GM21526 (cell line): ENCODE measurements around the gene CALML3.
"Not testable (repeated sequence)": the region's sequence is repeated elsewhere in the genome, so short reads cannot be mapped to it uniquely, and the experiment has no call there.

Experiments
- ATAC-seq: cut with Tn5 transposase; IDR thresholded peaks from one replicate; pipeline ENCODE4 v1.9.1; 2021; ENCODE audit warnings: moderate library complexity; ENCODE audit not compliant: unreplicated experiment, low FRiP score

CALML3 gene

GRCh38 chr10:5551531-5552375 lies 27.0 kb downstream of the CALML3 start:
- ATAC-seq: no peak

- no peak for ATAC-seq
Observed at GRCh38 chr10:5552376-5553321, 27.9 kb downstream of the CALML3 start.

GRCh38 chr10:5553400-5554170 lies 28.8 kb downstream of the CALML3 start:
- ATAC-seq: no peak

GRCh38 chr10:5555021-5555510 lies 30.3 kb downstream of the CALML3 start:
- ATAC-seq: no peak

- no peak for ATAC-seq
Observed at GRCh38 chr10:5555881-5556280, 31.1 kb downstream of the CALML3 start.

- no peak for ATAC-seq
Observed at GRCh38 chr10:5556576-5556975, 31.8 kb downstream of the CALML3 start.

- no peak for ATAC-seq
Observed at GRCh38 chr10:5557040-5557721, 32.4 kb downstream of the CALML3 start.

- no peak for ATAC-seq
Observed at GRCh38 chr10:5557799-5558771, 33.3 kb downstream of the CALML3 start.

GRCh38 chr10:5559022-5559421 lies 34.3 kb downstream of the CALML3 start:
- not testable (repeated sequence) for ATAC-seq

- no peak for ATAC-seq
Observed at GRCh38 chr10:5559642-5560141, 34.9 kb downstream of the CALML3 start.

GRCh38 chr10:5560142-5560816 lies 35.5 kb downstream of the CALML3 start:
- no peak for ATAC-seq

- no peak for ATAC-seq
Observed at GRCh38 chr10:5560817-5561703, 36.3 kb downstream of the CALML3 start.

GRCh38 chr10:5561704-5562645 lies 37.2 kb downstream of the CALML3 start:
- ATAC-seq: no peak

GRCh38 chr10:5563321-5563961 lies 38.7 kb downstream of the CALML3 start:
- ATAC-seq: no peak

GRCh38 chr10:5563991-5564536 lies 39.3 kb downstream of the CALML3 start:
- ATAC-seq: no peak
